ENCODE data around the gene PKNOX2.
A peak's percentile ranks its signal among the peaks of the same experiment; 100 is the strongest.

The PKNOX2 gene

GRCh38 chr11:125338886-125339811, 174.6 kb downstream of the PKNOX2 start:
- no peak for DNase-seq (ENCODE audit: low read depth)

- DNase-seq (ENCODE audit: low read depth) = no peak
Observed at GRCh38 chr11:125341676-125342075, 177.1 kb downstream of the PKNOX2 start.

GRCh38 chr11:125342281-125342930, 177.9 kb downstream of the PKNOX2 start:
- DNase-seq (ENCODE audit: low read depth) = no peak

- no peak for DNase-seq (ENCODE audit: low read depth)
Observed at GRCh38 chr11:125343086-125343717, 178.7 kb downstream of the PKNOX2 start.

GRCh38 chr11:125343718-125344131, 179.2 kb downstream of the PKNOX2 start:
- DNase-seq (ENCODE audit: low read depth) = no peak

- no peak for DNase-seq (ENCODE audit: low read depth)
Observed at GRCh38 chr11:125344846-125345420, 180.4 kb downstream of the PKNOX2 start.

GRCh38 chr11:125345421-125346178, 181.0 kb downstream of the PKNOX2 start:
- DNase-seq (ENCODE audit: low read depth) = peak; percentile 6

- no peak for DNase-seq (ENCODE audit: low read depth)
Observed at GRCh38 chr11:125346179-125346530, 181.6 kb downstream of the PKNOX2 start.

GRCh38 chr11:125346565-125347260, 182.2 kb downstream of the PKNOX2 start:
- DNase-seq (ENCODE audit: low read depth) = no peak

- DNase-seq (ENCODE audit: low read depth) = no peak
Observed at GRCh38 chr11:125347261-125347585, 182.7 kb downstream of the PKNOX2 start.

GRCh38 chr11:125348141-125348651, 183.6 kb downstream of the PKNOX2 start:
- DNase-seq (ENCODE audit: low read depth) = no peak

GRCh38 chr11:125348674-125349309, 184.2 kb downstream of the PKNOX2 start:
- DNase-seq (ENCODE audit: low read depth) = peak; percentile 28

GRCh38 chr11:125350206-125351032, 185.9 kb downstream of the PKNOX2 start:
- DNase-seq (ENCODE audit: low read depth) = no peak

- no peak for DNase-seq (ENCODE audit: low read depth)
Observed at GRCh38 chr11:125351033-125351867, 186.7 kb downstream of the PKNOX2 start.

- DNase-seq (ENCODE audit: low read depth) = no peak
Observed at GRCh38 chr11:125351868-125352250, 187.3 kb downstream of the PKNOX2 start.

GRCh38 chr11:125356797-125357196, 192.2 kb downstream of the PKNOX2 start:
- no peak for DNase-seq (ENCODE audit: low read depth)

- DNase-seq (ENCODE audit: low read depth) = no peak
Observed at GRCh38 chr11:125357551-125357950, 193.0 kb downstream of the PKNOX2 start.

- no peak for DNase-seq (ENCODE audit: low read depth)
Observed at GRCh38 chr11:125358254-125358840, 193.8 kb downstream of the PKNOX2 start.
